GM06990 (cell line): Measurements from ENCODE around the gene SLC5A4.

ENCODE experiments used
- DNase-seq: peaks from one replicate; pipeline ENCODE4 v3.0.0-alpha.2; 2011; ENCODE audit not compliant: insufficient read length; ENCODE audit errors: extremely low read depth
- H3K27me3 ChIP-seq: replicated peaks from 2 replicates; pipeline ENCODE4 v1.6.0; 2011; ENCODE audit warnings: low read length; ENCODE audit not compliant: control insufficient read depth, insufficient read depth
- H3K36me3 ChIP-seq: 2 replicates; pipeline ENCODE4 v1.5.1; 2011; ENCODE audit warnings: low read length; ENCODE audit not compliant: control insufficient read depth, insufficient read depth
- H3K4me3 ChIP-seq: replicated peaks from 2 replicates; pipeline ENCODE4 v1.5.1; 2011; ENCODE audit warnings: low read depth, mild to moderate bottlenecking, control low read depth, low read length
- CTCF ChIP-seq: IDR thresholded peaks from 2 replicates; pipeline ENCODE4 v1.5.1; 2011; ENCODE audit warnings: low read length, control low read depth, mild to moderate bottlenecking, inconsistent platforms; ENCODE audit not compliant: insufficient read depth, poor library complexity, severe bottlenecking

The SLC5A4 gene

GRCh38 chr22:32216911-32217310 is 38.2 kb downstream of the SLC5A4 start:
- TF ChIP-seq CTCF: no peak
- H3K4me3 ChIP-seq: no peak overlapping the region
- no peaks in the 10 kb centered on the region for H3K36me3 ChIP-seq
- DNase-seq: no peak
- no peaks in the 10 kb centered on the region; the same call in 1 of the 2 replicates for H3K27me3 ChIP-seq

GRCh38 chr22:32211011-32211410 is 44.1 kb downstream of the SLC5A4 start:
- no peak for TF ChIP-seq CTCF
- Histone ChIP-seq H3K4me3 (no peak overlapping the region), H3K27me3 (no peaks in the 10 kb centered on the region), H3K36me3 (no peaks in the 10 kb centered on the region)
- DNase-seq: no peak

GRCh38 chr22:32208681-32209080 is 46.5 kb downstream of the SLC5A4 start:
- no peak for DNase-seq
- H3K27me3 ChIP-seq: no peaks in the 10 kb centered on the region
- H3K4me3 ChIP-seq: no peak overlapping the region
- no peaks in the 10 kb centered on the region for H3K36me3 ChIP-seq
- TF ChIP-seq CTCF: no peak

- TF ChIP-seq CTCF: no peak
- Histone ChIP-seq H3K36me3 (no peaks in the 10 kb centered on the region), H3K4me3 (no peak overlapping the region), H3K27me3 (no peaks in the 10 kb centered on the region; the same call in 1 of the 2 replicates)
- DNase-seq: no peak
These were observed 47.1 kb downstream of the SLC5A4 start for GRCh38 chr22:32207971-32208480.

GRCh38 chr22:32206774-32207758 is 48.1 kb downstream of the SLC5A4 start:
- Histone ChIP-seq H3K27me3 (no peaks in the 10 kb centered on the region; the same call in 1 of the 2 replicates), H3K36me3 (no peaks in the 10 kb centered on the region), H3K4me3 (no peak overlapping the region)
- TF ChIP-seq CTCF: peak; percentile 83
- no peak for DNase-seq
